Stimulated activated CD4-positive, alpha-beta T cell treated with anti-CD3 and anti-CD28 coated beads, TNF-alpha, amount 100 ng/mL, for 48 hours (primary cell): ENCODE results near the gene RAI1.
"Not testable (repeated sequence)": the region's sequence is repeated elsewhere in the genome, so short reads cannot be mapped to it uniquely, and the experiment has no call there.

Experiments used
- DNase-seq, 3 donors: peaks; one replicate each; pipeline ENCODE4 v3.0.0-alpha.2; 2020; ENCODE audit warnings: low read depth in 3 of 3

The RAI1 gene

DNA sequence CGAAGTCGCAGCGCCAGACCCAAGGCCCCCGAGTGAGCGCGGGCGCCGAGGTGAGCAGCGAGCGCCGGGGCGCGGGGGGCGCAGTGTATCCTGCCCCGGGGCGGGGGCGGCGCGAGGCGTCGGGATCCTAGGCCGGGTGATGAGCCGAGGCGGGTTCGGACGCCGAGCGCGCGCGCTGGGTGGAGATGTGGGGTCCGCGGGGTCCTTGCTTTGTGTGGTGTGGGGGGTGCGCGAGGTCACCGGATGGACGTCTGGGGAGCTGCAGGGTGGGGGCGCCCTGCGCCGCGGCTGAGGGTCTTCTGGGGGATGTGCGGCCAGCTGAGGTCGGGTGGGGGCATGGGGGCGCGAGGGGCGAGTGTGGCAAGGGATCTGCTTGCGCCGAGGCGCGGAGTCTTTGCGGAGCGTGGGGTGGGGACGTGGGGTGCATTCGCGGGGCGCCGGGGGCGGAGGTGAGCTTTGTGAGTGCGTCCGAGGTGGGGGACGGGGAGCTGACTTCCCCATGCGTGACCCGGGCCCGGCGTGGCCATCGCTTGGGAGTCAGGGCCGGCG, 560 bp downstream of the RAI1 start:
- DNase-seq, result peak in 1 of 3 donors; percentile 21

DNA sequence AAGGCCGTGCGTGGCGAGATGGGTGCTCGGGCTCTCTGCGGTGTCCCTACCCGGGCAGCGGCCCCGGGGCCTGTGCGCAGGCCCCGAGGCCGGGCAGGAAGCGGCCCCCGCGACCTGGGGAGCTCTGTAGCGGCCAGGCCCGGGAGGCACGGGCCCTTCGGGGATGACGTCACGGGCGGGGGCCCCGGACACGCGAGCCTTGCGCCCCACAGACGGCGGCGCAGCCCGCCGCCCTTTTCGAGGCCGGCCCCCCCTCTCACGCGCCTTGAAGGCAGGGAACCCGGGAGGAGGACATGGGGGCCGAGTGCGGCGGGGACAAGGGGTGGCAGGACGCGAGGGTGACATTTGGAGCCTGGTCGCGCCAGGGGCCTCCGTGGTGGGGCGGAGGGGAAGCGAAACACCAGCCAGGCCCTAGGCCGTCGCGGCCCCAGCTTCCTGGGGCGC, 1.1 kb downstream of the RAI1 start:
- peak in 2 of 3 donors; percentile 13 to 51 for DNase-seq

DNA sequence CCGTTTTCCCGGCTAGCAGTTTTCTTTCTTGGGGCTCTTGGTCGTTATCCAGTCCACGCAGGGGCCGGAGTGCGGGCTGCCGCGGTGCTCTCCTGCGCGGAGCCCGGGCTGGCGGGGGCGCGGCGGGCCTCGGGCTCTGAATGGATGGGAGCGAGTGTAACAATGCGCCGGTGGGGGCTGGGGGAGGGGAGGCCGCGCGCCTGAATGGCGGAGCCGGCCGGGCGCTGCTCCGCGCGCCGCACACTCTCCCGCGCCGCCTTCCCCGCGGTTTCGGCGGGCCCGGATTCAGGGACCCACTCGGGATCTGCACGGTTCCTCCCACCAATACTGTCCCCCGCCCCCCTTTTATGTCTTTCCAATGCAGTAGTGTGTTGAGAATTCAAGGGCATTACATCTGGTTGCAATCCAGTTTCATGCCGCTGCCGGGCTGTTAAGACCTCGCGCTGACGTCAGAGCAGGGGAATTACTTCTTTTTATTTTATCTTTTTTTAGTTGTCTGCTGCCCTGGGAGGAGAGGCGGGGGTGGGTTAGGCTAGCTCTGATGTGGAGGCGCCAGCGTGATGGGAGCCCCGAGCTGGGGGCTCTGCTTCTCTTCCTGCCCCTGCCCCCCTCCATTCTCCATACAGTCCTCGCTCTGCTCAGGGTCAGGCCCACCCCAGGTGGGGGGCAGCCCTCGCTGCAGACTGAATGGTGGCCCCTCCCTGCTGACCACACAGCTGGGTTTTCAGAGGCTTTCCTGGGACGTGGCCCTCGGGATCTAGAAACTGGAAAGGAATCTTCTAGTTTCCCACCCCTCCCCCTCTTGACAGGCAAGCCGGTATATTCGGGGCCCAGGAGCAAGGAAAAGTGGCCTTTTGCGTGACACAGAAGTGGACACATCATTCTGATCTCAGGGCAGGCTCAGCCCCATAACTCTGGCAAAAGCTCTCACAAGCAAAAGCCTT, 1.8 kb downstream of the RAI1 start:
- peak in 2 of 3 donors; percentile 38 to 69 for DNase-seq

DNA sequence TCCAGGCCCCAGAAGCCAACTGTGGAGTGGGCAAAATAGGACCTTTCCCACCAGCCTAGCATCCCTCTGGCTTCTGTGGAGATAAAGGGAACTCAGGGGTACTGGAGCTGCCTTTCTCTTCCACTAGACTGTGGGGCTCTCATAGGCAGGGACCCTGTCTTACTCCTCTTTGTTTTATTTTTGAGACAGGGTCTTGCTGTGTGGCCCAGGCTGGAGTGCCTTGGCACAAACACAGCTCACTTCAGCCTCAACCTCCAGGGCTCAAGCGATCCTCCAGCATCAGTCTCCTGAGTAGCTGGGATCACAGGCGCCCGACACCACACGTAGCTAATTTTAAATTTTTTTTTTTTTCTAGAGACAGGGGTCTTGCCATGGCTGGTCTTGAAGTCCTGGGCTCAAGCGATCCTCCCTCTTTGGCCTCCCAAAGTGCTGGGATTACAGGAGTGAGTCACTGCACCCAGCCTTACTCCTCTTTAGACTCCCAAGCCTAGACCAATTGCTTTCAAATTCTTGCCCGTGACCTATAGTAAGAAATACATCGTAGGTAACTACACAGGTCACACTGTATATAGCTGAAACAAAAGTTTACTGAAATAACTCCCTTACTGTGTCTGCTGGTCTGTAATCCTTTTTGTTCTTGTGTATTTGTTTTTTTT, 2.6 kb downstream of the RAI1 start:
- DNase-seq, result no peak

DNA sequence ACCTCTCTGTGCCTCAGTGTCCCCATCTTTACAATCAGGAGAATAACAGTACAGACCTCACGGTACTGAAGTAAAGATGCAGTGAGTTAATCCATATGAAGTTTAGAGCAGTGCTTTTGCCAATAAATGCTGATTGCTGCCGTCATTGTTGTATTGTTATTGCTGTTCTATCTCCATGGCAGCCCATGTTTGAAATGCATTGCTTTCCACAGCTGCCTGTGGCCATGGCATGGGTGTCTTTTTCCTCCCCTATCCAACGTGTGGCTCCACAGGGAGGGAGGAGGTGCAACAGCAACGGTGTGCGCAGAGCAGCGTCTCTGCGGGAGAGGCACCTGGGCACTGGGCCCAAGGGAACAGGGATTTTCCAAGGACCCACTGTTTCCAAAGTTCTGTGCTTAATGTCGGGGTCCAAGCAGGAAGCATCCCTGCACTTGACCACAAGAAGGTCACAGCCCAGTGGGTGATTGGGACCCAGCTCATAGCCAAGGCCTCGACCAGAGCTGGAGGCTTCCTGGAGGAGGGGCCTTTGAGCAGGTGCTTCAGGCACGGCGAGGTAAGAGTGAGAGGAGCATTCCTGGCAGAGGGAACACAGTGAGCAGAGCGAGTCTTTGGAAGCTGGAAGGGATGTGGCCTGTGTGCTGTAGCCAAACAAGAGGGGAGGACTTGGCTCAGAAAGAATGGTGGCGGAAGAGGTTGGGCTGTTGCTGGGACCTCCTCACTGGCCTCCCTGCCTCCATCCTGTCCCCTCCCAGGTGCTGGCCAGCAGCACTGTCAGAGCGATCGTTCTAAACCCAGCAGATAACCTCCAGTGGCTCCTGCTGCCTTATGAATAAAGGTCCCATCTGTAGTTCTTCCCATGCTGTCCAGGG, 3.9 kb downstream of the RAI1 start:
- no peak for DNase-seq

DNA sequence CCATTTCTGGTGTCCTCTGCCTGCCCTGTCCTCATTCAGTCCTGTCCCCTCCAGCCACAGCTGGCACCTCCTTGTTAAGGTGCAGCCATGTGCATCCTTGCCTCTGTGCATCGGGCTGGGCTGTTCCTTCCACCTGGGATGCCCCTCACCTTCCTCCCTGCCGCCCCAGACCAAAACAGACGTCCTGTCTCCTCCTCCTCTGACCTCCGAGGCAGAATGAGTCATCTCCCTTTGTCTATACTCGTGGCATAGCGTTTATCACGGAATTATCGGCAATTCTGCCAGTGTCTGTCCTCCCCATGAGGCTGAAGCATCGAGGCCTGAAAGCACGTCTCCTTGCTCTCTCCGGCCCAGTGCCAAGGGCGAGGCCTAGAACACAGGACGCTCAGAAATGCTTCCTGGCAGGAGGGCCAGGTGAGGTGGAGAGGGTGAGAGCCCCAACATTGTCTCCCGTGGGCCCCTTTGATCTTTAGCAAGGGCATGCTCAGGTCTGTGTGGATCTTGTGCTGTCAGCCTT, 4.6 kb downstream of the RAI1 start:
- DNase-seq, result no peak

DNA sequence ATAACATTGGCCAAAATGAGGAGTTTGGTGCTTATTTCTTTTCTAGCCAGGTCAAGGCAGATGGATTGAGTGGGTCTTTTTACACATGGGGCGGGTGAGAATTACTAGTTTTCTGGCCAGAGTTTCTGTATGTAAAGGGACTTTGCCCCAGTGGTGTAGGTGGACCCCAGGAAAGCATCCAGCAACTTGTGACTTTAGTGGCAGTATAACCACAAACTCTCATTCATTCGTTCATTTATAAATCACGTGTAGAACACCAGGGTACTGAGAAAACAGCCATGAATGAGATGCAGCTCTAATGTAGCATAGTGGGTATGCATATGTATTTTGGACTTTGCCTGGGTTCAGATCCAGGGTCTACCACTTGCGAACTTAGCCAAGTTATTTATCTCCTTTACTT, 8.1 kb downstream of the RAI1 start:
- no peak for DNase-seq

DNA sequence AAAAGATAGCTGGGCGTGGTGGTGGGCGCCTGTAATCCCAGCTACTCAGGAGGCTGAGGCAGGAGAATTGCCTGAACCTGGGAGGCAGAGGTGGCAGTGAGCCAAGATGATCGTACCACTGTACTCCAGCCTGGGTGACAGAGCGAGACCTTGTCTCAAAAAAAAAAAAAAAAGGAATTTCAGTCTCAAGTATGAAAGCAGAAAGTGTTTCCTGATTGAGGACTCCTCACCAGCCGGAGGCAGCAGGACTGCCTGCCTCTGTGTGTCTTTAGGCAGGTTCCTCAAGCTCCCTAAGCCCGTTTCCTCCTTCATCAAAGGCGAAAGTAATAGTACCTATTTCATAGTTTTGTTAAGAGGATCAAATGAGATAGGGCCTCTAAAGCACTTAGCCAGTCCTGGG, 9.0 kb downstream of the RAI1 start:
- DNase-seq, result not testable (repeated sequence)

DNA sequence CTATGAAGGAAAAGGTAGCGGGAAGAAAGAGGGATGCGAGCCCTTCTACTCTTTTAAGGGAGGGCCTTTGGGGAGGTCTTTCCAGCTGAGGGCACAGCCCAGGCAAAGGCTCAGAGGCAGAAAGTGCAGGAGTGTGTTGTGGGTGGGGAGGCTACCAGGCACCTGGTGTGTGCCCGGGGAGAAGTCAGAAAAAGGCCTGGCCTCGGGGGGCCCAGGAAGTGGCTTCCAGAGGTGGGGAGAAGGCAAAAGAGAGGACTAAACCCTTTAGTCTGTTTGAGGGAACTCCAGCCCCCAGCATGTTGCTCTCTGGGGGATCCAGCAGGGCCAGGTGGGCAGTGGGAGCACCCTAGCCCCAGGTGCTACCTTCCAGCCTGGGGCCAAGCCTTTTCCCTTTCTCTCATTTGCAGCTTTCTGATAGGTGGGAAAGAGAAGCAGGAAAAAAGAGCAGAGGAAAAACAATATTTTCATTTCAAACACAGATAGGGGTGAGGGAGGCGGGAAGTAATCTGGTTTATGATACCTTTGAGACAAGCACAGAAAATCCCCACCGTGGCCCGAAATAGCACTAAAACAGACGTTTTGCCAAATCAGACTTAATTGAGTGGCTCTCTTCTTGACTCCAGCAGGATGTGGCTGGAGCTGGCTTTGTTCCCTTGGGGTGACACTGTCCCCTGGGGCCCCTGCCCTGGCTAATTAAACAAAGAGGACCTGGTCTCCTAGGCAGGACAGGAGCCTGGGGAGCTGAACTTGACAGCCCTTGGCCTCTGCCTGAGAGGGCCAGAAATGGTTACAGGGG, 10.4 kb downstream of the RAI1 start:
- DNase-seq, result no peak

DNA sequence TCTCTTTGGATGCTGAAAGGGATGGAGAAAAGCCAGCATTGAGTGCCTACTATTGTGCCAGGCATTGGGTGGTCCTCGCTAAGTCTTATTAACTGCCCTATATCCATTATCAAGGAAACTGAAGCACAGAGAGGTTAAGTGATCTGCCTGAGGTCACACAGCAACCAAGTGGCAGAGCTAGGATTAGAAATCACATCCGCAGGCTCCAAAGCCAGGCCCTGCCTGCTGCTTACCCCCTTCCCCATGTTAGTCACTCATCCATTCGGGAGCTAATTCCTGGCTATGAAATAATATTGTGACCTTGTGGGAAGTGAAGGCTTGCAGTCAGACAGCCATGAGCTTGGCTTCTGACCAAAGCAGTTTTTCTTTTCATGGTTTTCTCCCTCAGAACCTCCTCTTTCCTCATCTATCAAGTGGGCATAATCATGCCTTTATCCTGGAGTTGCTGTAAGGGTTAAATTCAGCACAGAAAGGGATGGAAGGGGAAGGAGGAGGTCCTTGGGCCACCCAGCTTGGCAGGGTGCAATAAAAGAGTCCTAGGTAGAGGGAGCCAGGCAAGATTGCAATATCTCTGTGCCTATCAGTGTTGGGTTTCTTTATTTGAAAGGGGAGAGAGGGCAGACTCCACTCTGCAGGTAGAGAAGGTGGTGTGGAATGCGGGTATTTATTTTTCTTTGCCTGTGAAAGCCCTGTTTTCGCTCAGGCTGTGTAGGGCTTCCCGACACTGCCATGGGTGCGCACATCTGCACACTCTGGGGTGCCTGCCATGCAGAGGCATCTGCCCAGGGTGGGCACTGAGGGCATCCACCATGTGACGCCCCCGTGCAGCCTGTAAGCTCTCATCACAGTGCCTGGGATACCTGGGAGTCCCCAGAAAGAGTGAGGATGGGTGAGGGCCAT, 11.3 kb downstream of the RAI1 start:
- no peak for DNase-seq

DNA sequence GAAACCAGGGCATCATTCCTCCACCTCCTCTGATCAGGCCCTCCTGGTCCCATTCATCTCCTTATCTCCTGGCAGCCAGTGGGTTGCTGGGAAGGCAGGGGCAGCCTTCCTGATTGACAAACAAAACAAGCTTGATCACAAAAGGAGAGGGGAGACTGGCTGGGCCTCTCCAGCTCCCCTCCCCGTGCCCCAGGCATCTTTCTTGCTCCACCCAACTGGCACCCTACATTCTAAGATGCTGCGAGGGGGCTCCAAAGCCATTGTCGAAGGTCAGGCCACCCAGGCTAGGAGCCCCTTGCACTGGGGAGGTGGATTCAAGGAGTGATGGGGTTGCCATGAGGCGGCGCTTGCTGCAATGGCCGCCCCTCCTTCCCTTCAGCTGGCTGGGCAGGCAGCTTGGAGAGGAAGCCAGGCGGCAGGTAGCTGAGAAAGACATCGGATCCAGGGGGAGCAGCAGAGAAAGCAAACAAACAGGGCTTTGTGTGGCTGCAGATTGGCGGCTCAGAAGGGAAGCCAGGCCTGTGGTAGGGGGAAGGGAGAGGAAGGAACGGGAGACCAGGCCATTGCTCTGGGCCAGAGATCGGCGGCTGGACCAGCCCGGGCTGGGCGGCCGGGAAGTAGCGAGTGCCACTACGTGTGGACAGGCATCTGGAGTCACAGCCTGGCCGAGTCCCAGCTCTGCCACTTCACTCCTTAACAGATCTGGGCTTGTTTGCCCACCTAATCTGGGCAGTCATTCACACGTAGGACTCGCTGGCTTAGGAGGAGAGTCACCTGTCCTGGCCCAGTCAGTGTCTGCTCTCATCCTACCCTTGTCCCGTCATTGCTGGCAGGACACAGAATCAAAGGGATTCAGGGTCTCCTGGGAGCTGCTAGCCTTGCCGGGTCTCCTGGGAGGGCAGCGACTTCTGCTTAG, 12.3 kb downstream of the RAI1 start:
- no peak for DNase-seq

DNA sequence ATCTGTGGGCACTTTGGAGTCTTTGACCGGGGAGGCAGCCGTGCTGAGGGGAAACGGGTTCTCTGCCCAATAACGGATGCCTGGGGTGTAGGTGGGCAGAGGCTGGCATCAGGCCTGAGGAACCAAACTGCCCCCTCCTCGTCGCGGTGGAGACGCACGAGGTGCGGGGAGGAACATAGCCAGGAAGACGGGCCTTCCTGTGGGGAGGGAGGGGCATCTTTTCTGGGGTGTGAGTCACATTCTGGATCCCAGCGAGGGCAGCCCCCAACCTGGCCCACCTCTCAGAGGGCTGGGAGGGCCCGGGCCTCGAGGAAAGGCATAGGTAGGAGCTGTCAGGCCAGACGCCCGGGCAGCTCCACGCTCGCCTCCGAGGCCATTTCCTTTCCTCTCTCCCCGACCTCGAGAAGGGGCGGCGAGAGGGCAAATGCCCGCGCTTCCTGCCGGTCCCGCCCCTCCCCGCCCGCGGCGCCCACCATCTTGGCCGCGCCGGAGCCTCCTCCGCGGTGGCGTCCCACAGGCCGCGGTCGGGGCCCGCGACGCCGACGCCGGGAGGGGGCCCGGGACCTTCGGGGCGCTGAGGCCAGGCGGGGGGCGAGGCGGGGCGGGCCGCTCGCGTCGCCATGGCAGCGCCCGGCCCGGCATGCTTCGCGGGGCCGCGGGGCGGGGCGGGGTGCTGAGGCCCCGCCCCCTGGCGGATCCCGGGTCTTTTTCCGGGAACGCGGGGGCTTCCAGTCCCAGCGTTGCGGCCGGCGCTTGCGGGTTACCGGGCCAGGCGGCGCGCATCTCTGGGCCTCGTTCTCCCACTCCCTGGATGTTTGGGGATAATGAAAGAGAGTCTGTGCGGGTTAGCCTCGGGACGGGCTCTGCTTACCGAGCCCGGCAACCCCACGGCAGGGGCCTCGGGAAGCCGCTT, 13.2 kb downstream of the RAI1 start:
- peak in 2 of 3 donors; percentile 33 to 58 for DNase-seq

DNA sequence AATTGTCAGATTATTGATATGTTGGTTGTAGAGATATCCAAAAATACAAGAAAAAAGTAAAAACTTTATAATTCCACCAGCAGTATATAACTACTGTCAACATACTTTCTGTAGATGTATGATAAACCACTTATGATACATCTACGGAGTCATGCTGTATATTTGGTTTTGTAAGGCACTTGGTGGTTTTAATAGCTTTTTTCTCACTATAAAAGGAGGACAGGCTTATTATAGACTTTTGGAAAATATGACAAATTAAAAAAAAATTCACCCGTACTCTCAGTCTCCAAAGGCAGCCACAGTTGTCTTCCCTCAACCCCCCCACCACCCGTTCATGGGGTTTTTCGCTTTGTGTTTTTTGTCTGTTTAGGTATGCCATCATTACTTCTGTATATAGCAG, 14.8 kb downstream of the RAI1 start:
- DNase-seq, result no peak

DNA sequence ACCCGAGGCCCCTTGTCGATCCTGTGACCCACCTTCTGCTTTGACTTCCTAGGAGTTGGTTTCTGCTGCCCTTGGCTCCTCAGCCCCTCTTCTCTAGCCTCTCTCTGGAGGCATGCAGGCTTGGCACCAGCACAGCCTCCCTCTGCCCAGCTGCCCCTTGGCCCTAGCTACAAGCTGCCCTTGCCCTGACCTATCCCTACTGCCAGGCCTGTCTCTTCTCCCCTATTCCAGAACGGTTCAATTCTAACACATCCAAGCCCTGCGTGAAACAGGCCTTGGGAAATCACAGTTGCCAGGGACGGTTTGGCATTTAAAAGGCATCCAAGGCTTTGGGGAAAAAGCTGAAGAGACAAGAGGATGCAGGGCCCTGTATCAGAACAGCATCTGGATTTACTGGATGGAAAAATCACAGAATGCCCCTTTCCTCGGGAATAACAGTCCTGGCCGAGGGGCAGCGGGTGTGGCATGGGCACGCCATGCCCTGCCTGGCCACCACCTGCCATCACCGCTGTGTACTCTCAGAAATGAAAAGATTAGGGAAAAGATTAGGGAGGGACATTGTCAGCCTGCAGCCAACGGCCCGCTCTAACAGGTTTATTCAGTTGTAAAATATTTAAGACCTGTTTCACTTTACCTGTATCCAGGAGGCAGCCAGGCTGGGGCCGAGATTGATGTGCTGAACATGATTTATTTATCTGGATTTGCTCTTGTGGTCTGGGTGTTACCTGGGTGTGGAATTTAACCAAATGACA, 15.8 kb downstream of the RAI1 start:
- no peak for DNase-seq

DNA sequence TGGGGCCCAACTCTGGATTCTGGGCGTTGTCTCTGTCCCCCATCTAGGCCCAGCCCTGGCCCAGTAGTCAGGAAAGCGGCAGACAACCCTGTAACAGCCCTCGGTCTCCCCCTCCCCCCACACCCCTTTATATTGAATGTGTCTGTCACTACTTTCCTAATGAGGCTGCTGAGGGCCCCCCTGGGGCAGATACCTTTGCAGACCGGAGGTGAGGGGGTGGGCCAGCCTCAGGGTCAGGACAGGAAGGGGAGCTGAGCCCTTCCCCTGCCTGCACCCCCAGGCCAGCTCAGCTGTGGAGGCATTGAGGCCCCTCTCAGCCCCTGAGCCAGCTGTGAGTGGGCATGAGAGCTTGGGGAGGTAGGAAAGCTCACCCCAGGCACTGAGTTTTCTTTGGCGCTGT, 17.1 kb downstream of the RAI1 start:
- DNase-seq, result no peak

DNA sequence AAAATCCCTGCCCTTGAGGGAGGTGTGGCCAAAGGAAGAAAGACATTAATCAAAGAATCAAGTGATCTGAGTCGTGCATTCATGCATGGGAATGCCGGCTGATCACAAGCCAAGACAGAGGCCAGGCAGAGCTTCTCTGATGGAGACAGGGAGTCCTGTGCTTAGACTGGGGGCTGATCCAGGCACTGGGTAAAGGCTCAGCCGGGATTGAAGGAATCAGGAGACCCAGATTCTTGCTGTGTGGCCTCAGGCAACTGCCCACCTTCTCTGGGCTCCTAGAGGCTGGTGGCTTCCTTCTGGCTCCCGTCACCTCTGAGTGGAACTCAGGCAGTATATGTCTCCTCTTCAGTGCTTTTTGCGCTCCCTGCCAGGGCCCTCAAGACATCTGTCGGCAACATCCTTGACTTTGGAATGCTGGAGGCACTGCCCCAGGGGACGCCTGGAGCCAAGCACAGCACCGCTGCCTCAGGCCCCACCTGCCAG, 17.7 kb downstream of the RAI1 start:
- no peak for DNase-seq

DNA sequence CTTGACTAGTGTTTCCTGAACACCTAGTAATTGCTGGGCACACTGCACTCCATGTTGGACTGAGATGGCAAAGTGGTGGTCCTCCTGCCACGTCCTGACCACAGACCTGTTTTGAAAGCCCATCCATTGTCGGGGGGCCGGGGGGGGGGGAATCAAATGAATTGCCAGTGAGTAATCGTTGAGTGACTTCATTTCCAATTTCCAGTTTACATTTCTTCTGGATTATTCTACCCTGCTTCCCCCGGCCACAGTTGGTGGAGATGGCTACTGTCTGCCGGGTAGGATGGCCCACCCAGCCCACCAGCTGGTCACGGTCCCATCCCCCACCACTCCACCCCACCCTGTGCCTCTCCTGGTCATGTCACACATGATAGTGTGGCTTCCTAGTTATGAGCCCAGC, 18.2 kb downstream of the RAI1 start:
- DNase-seq, result no peak
